ENCODE data around the gene MAGED2.
"Not testable (repeated sequence)": the region's sequence is repeated elsewhere in the genome, so short reads cannot be mapped to it uniquely, and the experiment has no call there.

The MAGED2 gene, protein sequence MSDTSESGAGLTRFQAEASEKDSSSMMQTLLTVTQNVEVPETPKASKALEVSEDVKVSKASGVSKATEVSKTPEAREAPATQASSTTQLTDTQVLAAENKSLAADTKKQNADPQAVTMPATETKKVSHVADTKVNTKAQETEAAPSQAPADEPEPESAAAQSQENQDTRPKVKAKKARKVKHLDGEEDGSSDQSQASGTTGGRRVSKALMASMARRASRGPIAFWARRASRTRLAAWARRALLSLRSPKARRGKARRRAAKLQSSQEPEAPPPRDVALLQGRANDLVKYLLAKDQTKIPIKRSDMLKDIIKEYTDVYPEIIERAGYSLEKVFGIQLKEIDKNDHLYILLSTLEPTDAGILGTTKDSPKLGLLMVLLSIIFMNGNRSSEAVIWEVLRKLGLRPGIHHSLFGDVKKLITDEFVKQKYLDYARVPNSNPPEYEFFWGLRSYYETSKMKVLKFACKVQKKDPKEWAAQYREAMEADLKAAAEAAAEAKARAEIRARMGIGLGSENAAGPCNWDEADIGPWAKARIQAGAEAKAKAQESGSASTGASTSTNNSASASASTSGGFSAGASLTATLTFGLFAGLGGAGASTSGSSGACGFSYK

GRCh38 chrX:54807524-54808108 lies at the start of gene MAGED2:
MAGED2 (plus strand) TSS chrX:54807745; CDS start chrX:54809332, 1,587 bp downstream.
- no peak for DNase-seq

GRCh38 chrX:54758114-54759055 lies 49.2 kb upstream of the MAGED2 start:
- no peak for DNase-seq

- not testable (repeated sequence) for DNase-seq
These were observed 33.0 kb upstream of the MAGED2 start for GRCh38 chrX:54774391-54775094.

- DNase-seq = no peak
These were observed 31.5 kb upstream of the MAGED2 start for GRCh38 chrX:54776061-54776460.

- no peak for DNase-seq
These were observed 30.4 kb upstream of the MAGED2 start for GRCh38 chrX:54776987-54777672.

GRCh38 chrX:54785901-54786300 lies 21.6 kb upstream of the MAGED2 start:
- no peak for DNase-seq

DNA sequence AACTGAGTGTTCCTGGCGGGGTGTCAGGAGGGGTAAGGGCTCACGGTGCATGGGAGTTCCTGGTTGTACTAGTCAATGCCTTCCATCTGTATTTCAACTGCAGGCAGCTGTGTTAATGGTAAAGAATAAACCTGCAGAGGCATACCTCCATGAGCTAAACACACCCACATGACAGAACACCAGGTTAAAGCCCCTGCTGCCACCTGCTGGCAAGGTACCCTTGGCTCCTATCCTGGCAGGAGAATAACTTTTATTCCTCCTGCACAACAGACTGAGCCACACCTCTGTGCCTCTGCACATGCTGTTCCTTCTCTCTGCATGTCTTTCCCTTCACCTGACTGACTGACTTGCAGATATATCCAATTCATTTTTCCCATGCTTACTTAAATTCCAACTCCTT lies 20.6 kb upstream of the MAGED2 start:
- no peak for DNase-seq

DNA sequence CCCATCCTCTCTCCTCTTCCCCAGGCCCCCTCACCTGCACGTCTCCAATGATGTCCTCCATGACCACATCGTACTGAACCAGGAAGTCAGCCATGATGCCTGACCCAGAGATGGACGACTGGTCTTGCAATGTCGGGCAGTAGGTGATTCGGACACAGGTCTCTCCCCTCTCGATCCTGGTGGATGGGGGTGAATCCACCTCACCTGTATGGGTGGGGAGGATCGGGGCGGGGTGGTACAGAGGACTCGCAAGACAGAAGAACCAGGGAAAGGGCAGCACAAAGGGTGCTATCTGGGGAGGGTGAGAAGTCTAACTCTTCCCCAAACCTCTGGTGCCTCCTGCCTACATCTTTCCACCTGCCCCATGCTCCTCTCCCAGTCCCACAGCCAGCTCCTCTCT lies 19.1 kb upstream of the MAGED2 start:
- no peak for DNase-seq

DNA sequence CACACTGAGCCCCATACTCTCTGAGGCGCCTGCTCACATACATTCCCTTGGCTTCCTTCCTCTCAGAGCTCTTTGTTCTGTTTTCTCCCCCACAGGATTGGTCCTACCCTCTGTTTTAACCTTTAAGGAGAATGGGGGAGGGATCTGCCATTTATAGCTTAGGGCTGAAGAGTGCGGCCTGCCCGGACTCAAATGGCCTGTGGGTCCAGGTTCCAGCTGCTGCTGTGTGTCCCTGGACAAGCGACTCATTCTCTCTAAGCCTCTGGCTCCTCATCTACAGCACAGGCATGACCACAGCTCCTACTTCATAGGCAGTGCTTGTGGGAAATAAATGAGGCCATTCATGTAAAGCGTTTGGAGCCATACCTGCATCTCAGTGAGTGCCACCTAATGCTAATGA lies 18.1 kb upstream of the MAGED2 start:
- not testable (repeated sequence) for DNase-seq

DNA sequence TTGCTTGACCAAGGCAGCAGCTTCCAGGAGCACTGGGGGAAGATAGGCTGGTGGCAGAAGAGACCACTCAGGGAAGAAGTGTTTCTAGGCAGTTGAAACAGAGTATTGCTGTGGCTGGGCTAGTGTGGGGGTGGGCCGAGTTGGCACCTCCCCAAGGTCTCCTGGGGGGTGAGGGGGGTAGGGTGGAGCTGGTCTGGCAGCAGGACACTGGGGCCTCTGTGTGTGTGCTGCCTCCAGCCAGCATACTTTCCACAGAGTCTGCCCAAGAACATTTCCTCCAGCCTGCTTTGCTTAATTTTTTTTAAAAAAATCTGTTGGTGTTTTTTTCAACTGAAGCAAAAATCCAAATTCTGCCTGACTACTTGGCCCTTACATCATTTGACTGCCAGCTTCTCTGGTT lies 13.5 kb upstream of the MAGED2 start:
- no peak for DNase-seq

DNA sequence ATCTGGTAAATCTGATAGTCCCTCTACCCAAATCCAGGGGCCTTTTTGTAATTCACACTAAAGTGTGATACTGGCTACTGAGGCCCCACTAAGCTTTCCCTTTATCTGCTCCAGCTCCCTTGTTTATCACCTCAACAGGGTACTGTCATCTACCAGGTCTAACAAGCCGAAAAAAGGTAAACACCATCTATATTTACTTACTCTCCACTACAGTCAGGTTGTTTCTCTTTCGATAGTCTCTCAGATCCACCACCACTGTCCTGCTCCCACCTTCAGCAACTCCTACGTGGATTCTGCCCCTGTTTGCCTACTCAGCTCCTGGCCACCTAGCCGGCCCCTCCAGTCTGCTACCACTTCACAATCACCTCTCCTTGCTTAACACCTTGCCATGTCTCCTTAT lies 12.8 kb upstream of the MAGED2 start:
- no peak for DNase-seq

GRCh38 chrX:54798137-54798536 lies 9.4 kb upstream of the MAGED2 start, which contains the start of gene ITIH6:
ITIH6 (minus strand) TSS chrX:54798255; CDS start chrX:54798210, 45 bp downstream.
- no peak for DNase-seq

DNA sequence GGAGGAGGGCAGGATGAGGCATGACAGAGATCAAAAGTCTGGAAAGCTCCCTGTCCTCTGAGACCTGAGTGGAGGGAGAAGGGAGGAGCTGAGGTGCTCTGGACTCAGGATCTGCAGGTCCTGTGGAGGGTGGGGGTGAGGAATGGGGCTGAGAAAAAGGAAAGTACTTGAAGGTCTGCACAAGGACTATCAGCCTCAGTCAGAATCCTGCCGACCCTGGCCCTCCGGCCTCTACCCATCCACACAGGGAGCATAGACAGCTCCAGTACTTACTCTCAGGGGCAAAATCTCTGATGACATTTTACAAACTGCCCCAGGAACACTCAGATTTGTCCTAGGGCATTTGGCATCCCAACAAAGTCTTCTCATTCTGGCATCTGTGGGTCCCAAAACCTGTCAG lies 8.5 kb upstream of the MAGED2 start:
- no peak for DNase-seq

GRCh38 chrX:54808109-54808604 lies 612 bp downstream of the MAGED2 start:
- peak in 1 of 2 experiments; percentile 3 for DNase-seq

- DNase-seq = peak; percentile 68 to 77
These were observed 1.3 kb downstream of the MAGED2 start for GRCh38 chrX:54808605-54809483.

- no peak for DNase-seq
These were observed 3.0 kb downstream of the MAGED2 start for GRCh38 chrX:54810532-54810931.

DNA sequence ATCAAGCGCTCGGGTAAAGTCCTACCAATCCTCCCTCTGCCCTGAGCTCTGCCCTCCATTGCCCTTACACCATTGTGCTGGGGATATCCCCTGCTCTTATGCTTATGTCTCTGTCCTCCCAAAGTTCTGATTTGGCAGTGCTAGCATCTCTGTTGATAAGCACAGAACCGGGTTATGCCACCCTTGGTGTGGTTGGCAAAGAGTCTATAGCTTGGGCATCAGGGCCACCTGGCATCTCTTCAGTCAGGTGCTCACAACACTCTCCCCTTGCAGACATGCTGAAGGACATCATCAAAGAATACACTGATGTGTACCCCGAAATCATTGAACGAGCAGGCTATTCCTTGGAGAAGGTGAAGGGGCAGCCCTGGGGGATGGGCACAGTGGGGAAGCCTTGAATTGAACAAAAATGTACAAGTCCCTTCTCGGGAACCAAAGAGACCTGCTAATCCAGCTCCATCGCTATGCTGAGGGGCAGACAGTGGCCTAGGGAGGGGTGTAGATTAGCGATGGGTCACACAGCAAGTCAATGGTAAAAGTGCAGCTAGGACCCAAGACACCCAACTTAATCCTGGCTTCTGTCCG lies 3.8 kb downstream of the MAGED2 start:
- DNase-seq = no peak

GRCh38 chrX:54812306-54812705 lies 4.8 kb downstream of the MAGED2 start:
- no peak for DNase-seq

DNA sequence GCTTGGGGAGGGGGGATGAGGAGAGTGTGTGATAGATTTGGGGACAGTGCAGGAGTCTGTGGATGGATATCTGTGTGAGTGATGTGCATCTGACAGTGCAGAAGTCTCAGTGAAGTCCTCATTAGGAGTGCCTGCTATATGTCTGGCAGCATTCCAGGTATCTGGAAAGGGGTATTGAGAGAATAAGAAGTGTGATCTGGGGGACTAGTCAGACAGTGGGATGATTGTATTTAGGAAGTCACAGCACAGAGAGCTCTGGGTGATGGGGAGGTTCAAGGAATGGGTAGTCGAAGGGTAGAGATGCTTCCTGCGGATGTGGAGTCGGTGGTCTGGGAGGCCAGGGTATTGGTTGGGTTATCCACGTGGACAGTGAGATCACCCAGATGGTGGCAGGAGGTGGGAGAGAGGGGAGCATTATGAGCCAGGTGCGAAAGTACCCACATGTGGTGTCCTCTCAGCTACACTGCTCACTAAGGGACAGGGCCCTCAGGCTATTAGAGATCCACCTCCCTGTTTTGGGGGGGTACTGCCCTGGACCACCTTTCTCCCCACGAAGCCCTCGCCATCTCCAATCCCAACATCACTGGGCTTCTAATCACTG lies 9.8 kb downstream of the MAGED2 start:
- no peak for DNase-seq
